Esophagus muscularis mucosa (tissue), 4 donors: ENCODE results near the gene CPNE5. TPM values are rescaled to one million over a fixed set of nuclear protein-coding genes. Genes with fewer than 3 reads are reported as not detected.
"Not testable (repeated sequence)": the region's sequence is repeated elsewhere in the genome, so short reads cannot be mapped to it uniquely, and the experiment has no call there.

ENCODE experiments used
- DNase-seq: peaks from one replicate; pipeline ENCODE4 v3.0.0-alpha.2; 2017; ENCODE audit errors: extremely low spot score
- H3K27ac ChIP-seq, 4 donors: fragments of 200-600 bp; sonication (generic); replicated peaks in 1 of 4; 1 replicate in 3 of 4; 2 replicates in 1 of 4; pipeline ENCODE4 v1.5.1; 2016 to 2019; ENCODE audit warnings: mild to moderate bottlenecking in 1 of 4
- H3K27me3 ChIP-seq, 4 donors: fragments of 200-600 bp; sonication (generic); one replicate each; pipeline versions ENCODE4 v1.5.1 to v1.6.0; 2016 to 2019
- H3K36me3 ChIP-seq, 4 donors: fragments of 200-600 bp; sonication (generic); one replicate each; pipeline ENCODE4 v1.5.1; 2016 to 2019
- H3K4me1 ChIP-seq, 4 donors: fragments of 200-600 bp; sonication (generic); one replicate each; pipeline ENCODE4 v1.5.1; 2016 to 2019
- H3K4me3 ChIP-seq, 4 donors: fragments of 200-600 bp; sonication (generic); 1 replicate in 2 of 4; 2 replicates in 2 of 4; pipeline ENCODE4 v1.5.1; 2016 to 2019; ENCODE audit warnings: mild to moderate bottlenecking in 4 of 4, moderate library complexity in 1 of 4
- H3K9me3 ChIP-seq, 4 donors: fragments of 200-600 bp; sonication (generic); 1 replicate in 3 of 4; 2 replicates in 1 of 4; pipeline ENCODE4 v1.5.1; 2016 to 2019
- CTCF ChIP-seq, 3 experiments: fragments of 200-600 bp in 2 of 3; fragments of 450-650 bp in 1 of 3; sonication (generic) in 2 of 3; IDR thresholded peaks; one replicate each; pipeline ENCODE4 v1.5.1; 2017 to 2019; ENCODE audit warnings: antibody characterized with exemption in 3 of 3, mild to moderate bottlenecking in 2 of 3, moderate library complexity in 1 of 3
- EP300 ChIP-seq: sonication (generic); formaldehyde crosslinking; IDR thresholded peaks from one replicate; pipeline ENCODE4 v1.6.1; 2017; ENCODE audit warnings: antibody characterized with exemption
- POLR2A ChIP-seq: fragments of 450-650 bp; IDR thresholded peaks from one replicate; pipeline ENCODE4 v1.6.1; 2017; ENCODE audit warnings: antibody characterized with exemption, moderate library complexity, mild to moderate bottlenecking, low read depth
- POLR2AphosphoS5 ChIP-seq, 2 donors: sonication (generic); formaldehyde crosslinking; IDR thresholded peaks; one replicate each; pipeline ENCODE4 v1.6.1; 2017; ENCODE audit warnings: antibody characterized with exemption in 2 of 2
- WGBS: methylation state at CpG from one replicate; pipeline ENCODE4 v1.1.5; 2018; 5-methylcytosine and 5-hydroxymethylcytosine counted together
- intact Hi-C: fragments of 100-400 bp; cut with DNase I; formaldehyde crosslinking; loops from one replicate; pipeline ENCODE4 v1.15.1; 2023
- total RNA-seq, 4 donors: library from RNA; depleted of rRNA; stranded (reverse); fragments of >200 nt; gene quantifications; one replicate each; pipeline versions ENCODE4 v1.1.0 to v1.2.1, GENCODE V29; 2016

Gene CPNE5
- total RNA-seq, 4 donors from 2014 or later: 2.1 to 4.6 (median 2.6) TPM

- no peaks in the 10 kb centered on the region for H3K9me3 ChIP-seq
- intact Hi-C loops: no loop called here
- TF ChIP-seq POLR2A (no peak), CTCF (IDR thresholded peaks at IDR 0.05) (no peak), EP300 (no peak), POLR2AphosphoS5 (IDR thresholded peaks at IDR 0.05) (no peak)
- H3K4me3 ChIP-seq: no peak overlapping the region
- WGBS: 89% methylated on average over 6 of the region's 7 CpGs
- H3K4me1 ChIP-seq: no peaks in the 10 kb centered on the region
- no peak for DNase-seq
- H3K36me3 ChIP-seq: no peaks in the 10 kb centered on the region
- peaks cover 0 to 10% (median 0%) of the 10 kb centered on the region in 4 donors for H3K27me3 ChIP-seq
- H3K27ac ChIP-seq: no peak overlapping the region
These were observed 123.8 kb downstream of the CPNE5 start for GRCh38 chr6:36715469-36715868.

GRCh38 chr6:36714511-36714910, 124.7 kb downstream of the CPNE5 start:
- Histone ChIP-seq H3K4me3 (no peak overlapping the region), H3K27ac (no peak overlapping the region), H3K27me3 (peaks cover 0 to 10% (median 0%) of the 10 kb centered on the region in 4 donors), H3K36me3 (no peaks in the 10 kb centered on the region), H3K4me1 (no peaks in the 10 kb centered on the region), H3K9me3 (no peaks in the 10 kb centered on the region)
- TF ChIP-seq POLR2A: no peak
- TF ChIP-seq CTCF (IDR thresholded peaks at IDR 0.05): no peak
- TF ChIP-seq EP300: no peak
- no peak for TF ChIP-seq POLR2AphosphoS5 (IDR thresholded peaks at IDR 0.05)
- DNase-seq: no peak
- intact Hi-C loops: no loop called here
- WGBS: 96% methylated on average over 4 of the region's 10 CpGs

- intact Hi-C loops: no loop called here
- Histone ChIP-seq H3K9me3 (no peaks in the 10 kb centered on the region), H3K36me3 (no peaks in the 10 kb centered on the region), H3K4me1 (no peaks in the 10 kb centered on the region), H3K27me3 (peaks cover 0 to 10% (median 0%) of the 10 kb centered on the region in 4 donors), H3K4me3 (no peak overlapping the region), H3K27ac (no peak overlapping the region)
- 98% methylated on average over 5 of the region's 8 CpGs for WGBS
- no peak for DNase-seq
- no peak for TF ChIP-seq POLR2AphosphoS5 (IDR thresholded peaks at IDR 0.05)
- no peak for TF ChIP-seq POLR2A
- no peak for TF ChIP-seq EP300
- TF ChIP-seq CTCF (IDR thresholded peaks at IDR 0.05): no peak
These were observed 125.4 kb downstream of the CPNE5 start for GRCh38 chr6:36713846-36714245.

- Histone ChIP-seq H3K4me3 (no peak overlapping the region), H3K4me1 (no peaks in the 10 kb centered on the region), H3K36me3 (no peaks in the 10 kb centered on the region), H3K27ac (no peak overlapping the region), H3K9me3 (no peaks in the 10 kb centered on the region), H3K27me3 (peaks cover 0 to 10% (median 0%) of the 10 kb centered on the region in 4 donors)
- intact Hi-C loops: no loop called here
- TF ChIP-seq POLR2AphosphoS5 (IDR thresholded peaks at IDR 0.05) (no peak), POLR2A (no peak), CTCF (IDR thresholded peaks at IDR 0.05) (no peak), EP300 (no peak)
- no peak for DNase-seq
- 89% methylated on average over 4 of the region's 4 CpGs for WGBS
These were observed 126.4 kb downstream of the CPNE5 start for GRCh38 chr6:36712816-36713215.

- DNase-seq: no peak
- intact Hi-C loops: no loop called here
- 89% methylated on average over 1 of the region's 1 CpG for WGBS
- Histone ChIP-seq H3K36me3 (no peaks in the 10 kb centered on the region), H3K27me3 (no peaks in the 10 kb centered on the region), H3K27ac (no peak overlapping the region), H3K9me3 (no peaks in the 10 kb centered on the region), H3K4me1 (no peaks in the 10 kb centered on the region), H3K4me3 (no peak overlapping the region)
- TF ChIP-seq CTCF (IDR thresholded peaks at IDR 0.05): no peak
- no peak for TF ChIP-seq POLR2AphosphoS5 (IDR thresholded peaks at IDR 0.05)
- no peak for TF ChIP-seq EP300
- no peak for TF ChIP-seq POLR2A
These were observed 132.9 kb downstream of the CPNE5 start for GRCh38 chr6:36706339-36706738.

GRCh38 chr6:36704961-36705577, 134.2 kb downstream of the CPNE5 start:
- H3K9me3 ChIP-seq, H3K4me1 ChIP-seq, H3K36me3 ChIP-seq, H3K27ac ChIP-seq, DNase-seq, H3K27me3 ChIP-seq, intact Hi-C loops, H3K4me3 ChIP-seq: not testable (repeated sequence)
- WGBS: 70% methylated on average over 7 of the region's 7 CpGs
